Measurements from ENCODE around the gene FLNB.

FLNB gene

DNA sequence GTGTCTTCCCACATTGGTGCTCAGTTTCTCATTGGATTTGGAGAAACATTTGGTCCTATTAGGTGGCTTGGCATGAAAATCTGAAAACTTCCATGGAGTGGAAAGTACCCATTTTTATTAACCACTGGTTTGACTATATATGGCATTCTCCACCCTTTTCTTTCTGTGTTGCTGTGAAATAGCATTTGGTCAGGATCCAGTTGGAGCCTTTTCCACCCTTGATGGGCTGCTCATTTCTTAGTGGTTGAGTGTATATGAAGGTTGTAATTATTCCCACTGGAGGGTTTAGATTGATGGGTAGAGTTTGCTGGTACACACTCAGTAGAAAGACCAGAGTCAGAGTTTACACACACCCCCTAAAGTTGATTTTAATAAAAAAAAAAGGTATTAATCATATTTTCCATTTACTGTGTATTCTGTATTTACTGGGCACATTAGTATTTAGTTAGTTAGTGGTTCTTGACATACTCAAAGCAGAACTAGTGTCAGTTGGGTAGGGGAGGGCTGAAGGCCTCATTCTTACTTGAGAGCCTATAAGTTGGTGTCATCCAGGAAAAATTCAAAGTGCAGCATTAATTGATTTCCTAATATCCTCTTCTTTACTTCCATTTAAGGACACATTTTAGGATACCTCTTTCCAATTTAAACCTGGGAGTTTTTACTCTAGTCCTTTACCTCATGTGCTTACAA is 69.5 kb downstream of the FLNB start:
- TF ChIP-seq, protein P1, sequence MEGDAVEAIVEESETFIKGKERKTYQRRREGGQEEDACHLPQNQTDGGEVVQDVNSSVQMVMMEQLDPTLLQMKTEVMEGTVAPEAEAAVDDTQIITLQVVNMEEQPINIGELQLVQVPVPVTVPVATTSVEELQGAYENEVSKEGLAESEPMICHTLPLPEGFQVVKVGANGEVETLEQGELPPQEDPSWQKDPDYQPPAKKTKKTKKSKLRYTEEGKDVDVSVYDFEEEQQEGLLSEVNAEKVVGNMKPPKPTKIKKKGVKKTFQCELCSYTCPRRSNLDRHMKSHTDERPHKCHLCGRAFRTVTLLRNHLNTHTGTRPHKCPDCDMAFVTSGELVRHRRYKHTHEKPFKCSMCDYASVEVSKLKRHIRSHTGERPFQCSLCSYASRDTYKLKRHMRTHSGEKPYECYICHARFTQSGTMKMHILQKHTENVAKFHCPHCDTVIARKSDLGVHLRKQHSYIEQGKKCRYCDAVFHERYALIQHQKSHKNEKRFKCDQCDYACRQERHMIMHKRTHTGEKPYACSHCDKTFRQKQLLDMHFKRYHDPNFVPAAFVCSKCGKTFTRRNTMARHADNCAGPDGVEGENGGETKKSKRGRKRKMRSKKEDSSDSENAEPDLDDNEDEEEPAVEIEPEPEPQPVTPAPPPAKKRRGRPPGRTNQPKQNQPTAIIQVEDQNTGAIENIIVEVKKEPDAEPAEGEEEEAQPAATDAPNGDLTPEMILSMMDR (IDR thresholded peaks at IDR 0.05; ENCODE audit: low read depth, low read length, missing control alignments): no peak
- DNase-seq (ENCODE audit: extremely low read depth, low read depth): no peak
- no peak overlapping the region for H3K4me3 ChIP-seq (replicated peaks; ENCODE audit: low read depth, low read length)

DNA sequence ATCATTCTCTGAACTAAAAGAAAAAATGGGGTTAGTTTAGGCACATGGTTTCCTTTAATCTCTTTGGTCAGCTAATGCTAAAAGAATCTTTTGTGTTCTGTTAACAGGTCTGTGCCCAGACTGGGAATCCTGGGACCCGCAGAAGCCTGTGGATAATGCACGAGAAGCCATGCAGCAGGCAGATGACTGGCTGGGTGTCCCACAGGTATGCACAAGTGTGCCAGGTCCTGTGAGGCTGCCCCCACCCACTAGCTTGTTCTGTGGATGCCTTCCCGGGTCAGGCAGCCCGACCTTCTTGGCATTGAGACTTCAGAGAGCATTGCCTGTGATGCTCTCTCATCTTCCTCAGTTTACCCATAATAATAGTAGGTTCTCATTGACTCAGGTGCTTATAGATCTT is 70.4 kb downstream of the FLNB start:
- no peak for DNase-seq (ENCODE audit: extremely low read depth, low read depth)
- no peak overlapping the region for H3K4me3 ChIP-seq (replicated peaks; ENCODE audit: low read depth, low read length)
- TF ChIP-seq, protein P1 (IDR thresholded peaks at IDR 0.05; ENCODE audit: low read depth, low read length, missing control alignments): no peak

DNA sequence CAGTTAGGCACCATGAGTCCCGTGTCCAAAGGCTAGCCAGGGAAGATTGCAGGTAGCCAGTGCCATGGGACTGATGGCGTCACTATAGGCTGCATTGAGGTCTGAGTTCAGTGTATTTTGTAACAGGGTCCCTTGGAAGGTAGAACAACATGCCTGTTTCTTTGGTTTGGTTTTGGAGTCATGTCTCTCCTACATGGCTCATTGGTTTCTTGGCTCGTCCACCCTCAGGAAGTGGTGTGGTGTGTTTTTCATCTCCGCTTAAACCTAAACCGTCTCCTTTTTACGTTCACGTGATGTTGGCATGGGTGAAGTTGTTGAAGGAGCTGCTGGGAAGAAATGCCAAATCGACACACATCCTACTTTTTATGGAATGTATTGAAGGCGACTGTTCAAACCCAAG is 71.6 kb downstream of the FLNB start:
- no peak overlapping the region for H3K4me3 ChIP-seq (replicated peaks; ENCODE audit: low read depth, low read length)
- no peak for DNase-seq (ENCODE audit: extremely low read depth, low read depth)
- TF ChIP-seq, protein P1 (IDR thresholded peaks at IDR 0.05; ENCODE audit: low read depth, low read length, missing control alignments): no peak

DNA sequence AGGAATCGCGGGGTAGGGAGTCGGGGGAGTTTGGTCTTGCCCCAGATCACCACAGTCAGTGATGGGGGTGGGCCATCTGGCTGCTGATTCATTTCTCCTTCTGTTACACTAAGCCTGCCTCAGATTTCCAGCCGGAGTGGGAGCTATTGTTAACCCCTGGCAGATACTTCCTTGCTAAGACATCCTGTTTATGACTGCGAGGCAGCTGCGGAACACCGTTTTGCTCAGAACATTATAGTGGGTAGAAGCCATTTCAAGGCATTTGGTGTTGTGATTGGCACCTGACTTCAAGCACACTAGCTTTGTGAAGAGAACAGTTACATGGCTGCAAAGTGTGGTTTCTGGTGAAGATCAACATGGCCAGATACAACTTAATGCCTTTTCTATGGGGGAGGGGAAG is 73.8 kb downstream of the FLNB start:
- TF ChIP-seq, protein P1 (IDR thresholded peaks at IDR 0.05; ENCODE audit: low read depth, low read length, missing control alignments): no peak

DNA sequence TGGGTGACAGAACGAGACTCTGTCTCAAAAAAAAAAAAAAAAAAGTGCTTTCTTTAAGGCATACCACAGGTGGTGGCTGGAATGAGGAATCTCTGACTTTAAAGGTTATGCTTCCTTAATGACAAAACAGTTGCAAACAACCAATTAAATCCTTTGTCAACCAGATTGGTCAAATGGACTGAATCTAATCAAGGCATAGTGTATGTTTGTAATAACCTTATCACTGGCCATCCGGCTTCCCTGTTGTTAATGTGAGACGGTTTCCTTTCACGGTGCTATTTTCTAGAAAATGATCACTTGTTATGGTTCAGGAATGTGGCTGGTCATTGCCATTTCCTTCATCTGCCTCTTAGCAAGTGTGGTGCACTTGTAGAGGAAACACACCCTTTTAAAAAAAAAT is 75.9 kb downstream of the FLNB start:
- H3K4me3 ChIP-seq (replicated peaks; ENCODE audit: low read depth, low read length): no peak overlapping the region
- DNase-seq (ENCODE audit: extremely low read depth, low read depth): no peak
- TF ChIP-seq, protein P1 (IDR thresholded peaks at IDR 0.05; ENCODE audit: low read depth, low read length, missing control alignments): no peak

More for the DNA sequence above, 73.8 kb downstream of the FLNB start:
- no peak overlapping the region for H3K4me3 ChIP-seq (replicated peaks; ENCODE audit: low read depth, low read length)
- DNase-seq (ENCODE audit: extremely low read depth, low read depth): peak; percentile 30

DNA sequence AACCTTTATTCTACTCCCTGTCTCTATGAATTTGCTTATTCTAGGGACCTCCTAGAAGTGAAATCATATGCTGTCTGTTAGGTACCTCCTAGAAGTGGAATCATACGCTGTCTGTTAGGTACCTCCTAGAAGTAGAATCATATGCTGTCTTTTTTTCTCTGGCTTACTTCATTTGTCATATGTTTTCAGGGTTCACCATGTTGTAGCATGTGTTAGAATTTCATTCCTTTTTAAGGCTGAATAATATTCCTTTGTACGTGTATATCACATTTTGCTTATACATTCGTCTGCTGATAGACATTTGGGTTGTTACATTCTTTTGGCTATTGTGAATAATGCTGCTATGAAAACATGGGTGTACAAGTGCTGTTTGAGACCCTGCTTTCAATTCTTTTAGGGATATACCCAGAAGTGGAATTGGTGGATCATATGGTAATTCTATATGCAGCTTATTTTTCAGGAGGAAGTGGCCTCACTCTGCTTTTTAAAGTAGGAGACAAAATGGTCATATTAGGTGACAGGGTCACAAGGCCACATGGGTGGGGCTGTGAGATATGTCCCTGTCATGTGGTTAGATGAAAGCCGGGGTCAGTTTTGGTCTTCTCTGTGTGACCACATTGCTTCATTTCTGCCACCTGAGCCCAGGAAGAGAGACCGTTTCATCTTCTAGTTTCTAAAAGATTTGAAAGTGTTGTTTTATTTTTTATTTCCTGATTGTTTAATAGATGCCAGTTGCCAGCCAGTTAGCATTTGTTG is 76.7 kb downstream of the FLNB start:
- DNase-seq (ENCODE audit: extremely low read depth, low read depth): no peak
- TF ChIP-seq, protein P1 (IDR thresholded peaks at IDR 0.05; ENCODE audit: low read depth, low read length, missing control alignments): no peak
- H3K4me3 ChIP-seq (replicated peaks; ENCODE audit: low read depth, low read length): no peak overlapping the region

Measured in HFF-Myc (cell line).